Caco-2 (cell line): ENCODE measurements around the gene NDC1. TPM values are rescaled to one million over a fixed set of nuclear protein-coding genes. Genes with fewer than 3 reads are reported as not detected.

Experiments used
- BruUV-seq: library from RNA; stranded (reverse); fragments of 400-500 nt; replicated peaks from 2 replicates; lab custom pipeline; 2021; lab: Mats Ljungman, UMichigan
- CTCF ChIA-PET: fragments of 300-600 bp; sonication (Branson Sonifier 250); formaldehyde crosslinking; loops from one replicate; lab custom pipeline; 2022; ENCODE audit warnings: antibody characterized with exemption; lab: Charles Lee
- POLR2A ChIA-PET: fragments of 300-600 bp; sonication (Branson Sonifier 250); formaldehyde crosslinking; loops from one replicate; lab custom pipeline; 2022; ENCODE audit warnings: antibody characterized with exemption; lab: Charles Lee
- DNase-seq, 2 experiments: peaks; one replicate each; pipeline versions ENCODE4 v3.0.0 to v3.0.0-alpha.2; 2020 to 2022
- H3K27me3 ChIP-seq: replicated peaks from 2 replicates; pipeline ENCODE4 v1.6.0; 2011; ENCODE audit warnings: low read length; ENCODE audit not compliant: control insufficient read depth, insufficient read depth
- H3K36me3 ChIP-seq: 2 replicates; pipeline ENCODE4 v1.5.1; 2011; ENCODE audit warnings: low read length; ENCODE audit not compliant: control insufficient read depth, insufficient read depth
- H3K4me1 ChIP-seq: fragments of 250-450 bp; sonication (Bioruptor Pico); 2 replicates; pipeline ENCODE4 v1.5.1; 2020; ENCODE audit warnings: mild to moderate bottlenecking
- H3K4me3 ChIP-seq: 2 replicates; pipeline ENCODE4 v1.5.1; 2011; ENCODE audit warnings: low read depth, mild to moderate bottlenecking, control low read depth, low read length
- H3K9me3 ChIP-seq: fragments of 250-450 bp; sonication (Bioruptor Pico); 2 replicates; pipeline ENCODE4 v1.5.1; 2020; ENCODE audit warnings: mild to moderate bottlenecking, moderate library complexity
- H3K27ac Mint-ChIP-seq: one replicate; pipeline ENCODE4 v1.8.0; 2022; ENCODE audit warnings: mixed read lengths; ENCODE audit not compliant: unreplicated experiment
- H3K27me3 Mint-ChIP-seq: one replicate; pipeline ENCODE4 v1.8.0; 2022; ENCODE audit warnings: mixed read lengths; ENCODE audit not compliant: insufficient read depth, unreplicated experiment
- H3K36me3 Mint-ChIP-seq: one replicate; pipeline ENCODE4 v1.8.0; 2022; ENCODE audit warnings: mild to moderate bottlenecking, mixed read lengths; ENCODE audit not compliant: insufficient read depth, unreplicated experiment
- H3K4me1 Mint-ChIP-seq: one replicate; pipeline ENCODE4 v1.8.0; 2022; ENCODE audit warnings: low read depth, mixed read lengths; ENCODE audit not compliant: unreplicated experiment
- H3K4me3 Mint-ChIP-seq: one replicate; pipeline ENCODE4 v1.8.0; 2022; ENCODE audit warnings: mild to moderate bottlenecking, moderate library complexity, mixed read lengths; ENCODE audit not compliant: unreplicated experiment
- H3K9me3 Mint-ChIP-seq: one replicate; pipeline ENCODE4 v1.8.0; 2022; ENCODE audit warnings: mixed read lengths; ENCODE audit not compliant: unreplicated experiment
- intact Hi-C: fragments of 100-400 bp; cut with micrococcal nuclease; formaldehyde crosslinking; loops from one replicate; pipeline ENCODE4 v1.10.0; 2022; ENCODE audit not compliant: unreplicated experiment
- total RNA-seq: library from RNA; stranded (reverse); gene quantifications from 2 replicates; pipeline ENCODE4 v1.2.3, GENCODE V29; 2022
- TF ChIP-seq, protein P1 (sequence below), 2 experiments: fragments of 200-600 bp in 1 of 2; IDR thresholded peaks; 1 replicate in 1 of 2; 2 replicates in 1 of 2; pipeline versions ENCODE4 v1.5.1 to v1.8.0; 2011 to 2022; ENCODE audit warnings: antibody characterized with exemption in 1 of 2, control low read depth in 1 of 2, inconsistent platforms in 1 of 2, low read depth in 1 of 2, low read length in 1 of 2, mild to moderate bottlenecking in 1 of 2, moderate library complexity in 1 of 2; ENCODE audit not compliant: insufficient read depth in 1 of 2, severe bottlenecking in 1 of 2, unreplicated experiment in 1 of 2

The NDC1 gene
- total RNA-seq, 1 experiment from 2014 or later = 28.8 TPM

DNA sequence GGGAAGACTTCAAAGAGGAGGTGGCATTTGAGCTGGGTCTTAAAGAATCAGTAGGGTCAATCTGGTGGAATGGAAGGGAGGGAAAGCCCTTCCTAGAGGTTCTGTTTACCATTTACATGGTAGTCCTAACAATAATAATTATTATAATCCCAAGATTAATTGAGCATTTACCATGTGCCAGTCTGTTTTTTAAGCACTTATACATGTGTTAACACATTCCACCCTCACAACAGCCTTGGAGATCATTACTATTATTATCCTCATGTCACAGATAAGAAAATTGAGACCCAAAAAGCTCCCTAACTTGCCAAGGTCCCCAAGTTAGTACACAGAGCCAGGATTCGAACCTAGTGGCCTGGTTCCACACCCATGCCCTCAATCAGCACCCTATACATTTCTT is 109.9 kb downstream of the NDC1 start:
- H3K27ac Mint-ChIP-seq = no peak overlapping the region
- Histone ChIP-seq H3K27me3 (no peaks in the 10 kb centered on the region), H3K9me3 (no peaks in the 10 kb centered on the region), H3K4me3 (no peak overlapping the region), H3K4me1 (no peaks in the 10 kb centered on the region), H3K36me3 (no peaks in the 10 kb centered on the region)
- intact Hi-C loops = no loop called here
- H3K27me3 Mint-ChIP-seq = no peaks in the 10 kb centered on the region
- ChIA-PET POLR2A (no interaction called here), CTCF (no interaction called here)
- no peak for DNase-seq
- H3K4me1 Mint-ChIP-seq = no peaks in the 10 kb centered on the region
- H3K4me3 Mint-ChIP-seq = no peak overlapping the region
- TF ChIP-seq, protein P1, sequence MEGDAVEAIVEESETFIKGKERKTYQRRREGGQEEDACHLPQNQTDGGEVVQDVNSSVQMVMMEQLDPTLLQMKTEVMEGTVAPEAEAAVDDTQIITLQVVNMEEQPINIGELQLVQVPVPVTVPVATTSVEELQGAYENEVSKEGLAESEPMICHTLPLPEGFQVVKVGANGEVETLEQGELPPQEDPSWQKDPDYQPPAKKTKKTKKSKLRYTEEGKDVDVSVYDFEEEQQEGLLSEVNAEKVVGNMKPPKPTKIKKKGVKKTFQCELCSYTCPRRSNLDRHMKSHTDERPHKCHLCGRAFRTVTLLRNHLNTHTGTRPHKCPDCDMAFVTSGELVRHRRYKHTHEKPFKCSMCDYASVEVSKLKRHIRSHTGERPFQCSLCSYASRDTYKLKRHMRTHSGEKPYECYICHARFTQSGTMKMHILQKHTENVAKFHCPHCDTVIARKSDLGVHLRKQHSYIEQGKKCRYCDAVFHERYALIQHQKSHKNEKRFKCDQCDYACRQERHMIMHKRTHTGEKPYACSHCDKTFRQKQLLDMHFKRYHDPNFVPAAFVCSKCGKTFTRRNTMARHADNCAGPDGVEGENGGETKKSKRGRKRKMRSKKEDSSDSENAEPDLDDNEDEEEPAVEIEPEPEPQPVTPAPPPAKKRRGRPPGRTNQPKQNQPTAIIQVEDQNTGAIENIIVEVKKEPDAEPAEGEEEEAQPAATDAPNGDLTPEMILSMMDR (IDR thresholded peaks at IDR 0.05; ENCODE audit: insufficient read depth in 1 of 2, low read depth in 1 of 2, low read length in 1 of 2, severe bottlenecking in 1 of 2, unreplicated experiment in 1 of 2) = no peak
- H3K9me3 Mint-ChIP-seq = no peaks in the 10 kb centered on the region
- no TSS peak for BruUV-seq
- H3K36me3 Mint-ChIP-seq = no peaks in the 10 kb centered on the region

DNA sequence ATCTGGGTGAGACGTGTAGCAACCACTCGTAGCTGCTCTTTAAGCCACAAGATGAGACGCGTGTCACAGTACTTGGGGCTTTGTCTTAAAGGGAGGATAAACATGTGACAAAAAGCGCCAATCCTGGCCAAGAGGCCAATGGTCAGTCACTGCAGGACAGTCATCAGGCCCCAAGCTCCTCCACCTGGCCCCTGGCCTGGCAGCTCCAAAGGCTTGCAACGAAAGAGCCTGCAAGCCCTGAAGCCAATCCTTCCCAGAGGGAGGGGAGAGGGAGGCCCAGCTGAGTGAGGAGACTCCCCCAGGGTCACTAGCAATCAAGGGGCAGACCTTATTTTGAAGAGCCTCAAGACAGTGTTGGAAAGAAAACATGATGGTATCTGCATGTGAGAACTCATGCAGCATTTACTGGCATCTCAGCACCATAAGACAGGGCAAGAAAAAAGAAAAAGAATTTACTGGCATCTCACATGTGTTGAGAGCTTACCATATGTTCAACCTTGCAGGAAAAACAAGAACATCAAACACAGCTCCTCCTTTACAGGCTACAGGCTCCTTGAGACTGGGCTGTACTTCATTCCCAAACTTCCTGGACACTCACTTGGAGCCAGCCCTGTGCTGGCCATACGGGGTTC is 110.5 kb downstream of the NDC1 start:
- no peaks in the 10 kb centered on the region for H3K36me3 Mint-ChIP-seq
- Histone ChIP-seq H3K27me3 (no peaks in the 10 kb centered on the region), H3K36me3 (no peaks in the 10 kb centered on the region), H3K4me3 (no peak overlapping the region), H3K4me1 (no peaks in the 10 kb centered on the region), H3K9me3 (no peaks in the 10 kb centered on the region)
- POLR2A ChIA-PET = no interaction called here
- no TSS peak for BruUV-seq
- H3K4me1 Mint-ChIP-seq = no peaks in the 10 kb centered on the region
- CTCF ChIA-PET = no interaction called here
- TF ChIP-seq, protein P1 (IDR thresholded peaks at IDR 0.05; ENCODE audit: insufficient read depth in 1 of 2, low read depth in 1 of 2, low read length in 1 of 2, severe bottlenecking in 1 of 2, unreplicated experiment in 1 of 2) = no peak
- no peaks in the 10 kb centered on the region for H3K9me3 Mint-ChIP-seq
- intact Hi-C loops = no loop called here
- no peak overlapping the region for H3K27ac Mint-ChIP-seq
- no peaks in the 10 kb centered on the region for H3K27me3 Mint-ChIP-seq
- DNase-seq = no peak
- no peak overlapping the region for H3K4me3 Mint-ChIP-seq

DNA sequence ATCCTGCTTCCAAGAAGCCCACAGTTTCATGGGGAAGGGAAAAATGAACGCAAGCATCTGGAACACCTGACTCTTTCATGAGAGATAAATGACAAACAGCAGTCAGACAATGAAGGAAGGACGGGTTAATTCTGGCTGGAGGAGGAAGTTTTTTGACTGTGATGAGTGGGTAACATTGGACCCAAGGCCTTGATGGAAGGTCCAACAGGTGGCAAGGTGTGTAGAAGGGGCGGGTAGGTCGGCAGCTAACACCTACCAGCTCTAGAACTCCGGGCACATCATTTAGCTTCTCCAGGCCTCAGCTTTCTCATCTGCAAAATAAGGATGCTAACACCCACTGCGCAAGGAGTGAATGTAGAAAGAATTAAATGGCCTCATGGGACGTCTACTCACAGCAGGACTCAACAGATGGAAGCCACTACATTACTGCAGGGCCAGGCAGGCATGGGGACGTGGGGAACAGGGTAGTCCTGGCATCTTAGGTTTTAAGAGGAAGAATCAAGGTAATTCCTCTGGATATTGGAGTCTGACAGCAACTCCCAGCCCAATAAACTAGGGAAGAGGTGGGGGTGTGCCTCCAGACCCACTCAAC is 112.0 kb downstream of the NDC1 start:
- H3K4me3 Mint-ChIP-seq = no peak overlapping the region
- DNase-seq = no peak
- no peaks in the 10 kb centered on the region for H3K36me3 ChIP-seq
- POLR2A ChIA-PET = no interaction called here
- H3K4me1 Mint-ChIP-seq = no peaks in the 10 kb centered on the region
- no peaks in the 10 kb centered on the region for H3K4me1 ChIP-seq
- no peaks in the 10 kb centered on the region for H3K9me3 ChIP-seq
- TF ChIP-seq, protein P1 (IDR thresholded peaks at IDR 0.05; ENCODE audit: insufficient read depth in 1 of 2, low read depth in 1 of 2, low read length in 1 of 2, severe bottlenecking in 1 of 2, unreplicated experiment in 1 of 2) = no peak
- H3K27me3 Mint-ChIP-seq = no peaks in the 10 kb centered on the region
- no peaks in the 10 kb centered on the region for H3K9me3 Mint-ChIP-seq
- no peak overlapping the region for H3K4me3 ChIP-seq
- H3K36me3 Mint-ChIP-seq = no peaks in the 10 kb centered on the region
- H3K27ac Mint-ChIP-seq = no peak overlapping the region
- CTCF ChIA-PET = no interaction called here
- H3K27me3 ChIP-seq = no peaks in the 10 kb centered on the region
- no TSS peak for BruUV-seq
- intact Hi-C loops = no loop called here
